ENCODE measurements around the gene MELTF. TPM values are rescaled to one million over a fixed set of nuclear protein-coding genes. Genes with fewer than 3 reads are reported as not detected.

MELTF gene
- total and polyA plus RNA-seq, 9 of the 15 experiments (the other 6 are each of a cell fraction or from before 2014, with no cell fraction given) = 0.35 to 10.5 (median 4.5) TPM

DNA sequence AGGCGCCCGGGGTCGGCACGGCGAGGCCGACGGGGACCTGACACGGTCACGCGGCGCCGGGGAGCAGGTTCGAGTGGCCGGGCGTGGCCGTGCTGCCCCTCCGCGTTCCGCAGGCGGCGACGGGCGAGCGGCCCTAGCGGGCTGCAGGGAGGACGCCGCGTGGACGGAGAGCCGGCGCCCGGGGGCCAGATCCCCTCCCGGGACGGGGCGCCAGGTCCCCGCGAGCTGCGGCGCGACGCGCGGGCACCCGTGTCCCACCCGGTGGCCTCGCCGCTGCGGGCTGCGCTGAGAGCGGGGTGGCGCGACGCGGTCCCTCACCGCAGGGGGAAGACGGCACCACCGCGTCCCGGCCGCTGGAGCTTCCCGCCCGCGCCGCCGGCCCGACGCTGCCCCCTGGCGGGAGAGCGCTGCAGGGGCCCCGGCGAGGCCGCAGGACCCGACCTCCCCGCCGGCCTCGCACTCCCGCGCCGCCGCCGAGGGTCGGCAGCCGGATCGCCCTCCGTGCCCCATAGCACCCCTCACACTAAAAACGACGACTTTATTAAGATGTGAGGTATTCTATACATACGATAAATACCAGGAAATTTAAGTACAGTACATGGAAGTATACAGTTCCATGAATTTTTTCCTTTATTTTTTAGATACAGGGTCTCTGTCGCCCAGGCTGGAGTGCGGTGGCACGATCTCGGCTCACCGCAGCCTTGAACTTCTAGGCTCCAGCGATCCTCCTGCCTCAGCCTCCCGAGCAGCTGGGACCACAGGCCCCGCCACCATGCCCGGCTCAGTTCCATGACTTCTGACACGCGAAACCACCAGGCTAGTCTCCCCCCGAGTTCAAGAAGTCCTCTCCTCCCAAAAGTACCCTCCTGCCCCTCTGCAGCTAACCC is 59.7 kb downstream of the MELTF start (continued):
- TF ChIP-seq ZBTB5 (IDR thresholded peaks at IDR 0.05) (no peak), USF1 (CRISPR knock-in tag; IDR thresholded peaks at IDR 0.05) (no peak), JUN (IDR thresholded peaks at IDR 0.05; ENCODE audit: borderline replicate concordance, low read depth, low read length) (no peak; the same call in 1 of the 2 replicates), JUN (CRISPR knock-in tag; IDR thresholded peaks at IDR 0.05; ENCODE audit: borderline replicate concordance) (0 out of 2 replicates have a peak, but pooled peaks have one; percentile 40), TFAP4 (CRISPR knock-in tag; IDR thresholded peaks at IDR 0.05; ENCODE audit: borderline replicate concordance) (no peak), ZNF609 (CRISPR knock-in tag; IDR thresholded peaks at IDR 0.05; ENCODE audit: borderline replicate concordance) (peak; percentile 52; the same call in 1 of the 2 replicates), BMI1 (IDR thresholded peaks at IDR 0.05; ENCODE audit: low read length) (no peak), GTF3C2 (IDR thresholded peaks at IDR 0.05; ENCODE audit: borderline replicate concordance, extremely low read depth, insufficient read length) (no peak), ZNF24 (IDR thresholded peaks at IDR 0.05) (peak; percentile 37)
- TF ChIP-seq, protein P1, sequence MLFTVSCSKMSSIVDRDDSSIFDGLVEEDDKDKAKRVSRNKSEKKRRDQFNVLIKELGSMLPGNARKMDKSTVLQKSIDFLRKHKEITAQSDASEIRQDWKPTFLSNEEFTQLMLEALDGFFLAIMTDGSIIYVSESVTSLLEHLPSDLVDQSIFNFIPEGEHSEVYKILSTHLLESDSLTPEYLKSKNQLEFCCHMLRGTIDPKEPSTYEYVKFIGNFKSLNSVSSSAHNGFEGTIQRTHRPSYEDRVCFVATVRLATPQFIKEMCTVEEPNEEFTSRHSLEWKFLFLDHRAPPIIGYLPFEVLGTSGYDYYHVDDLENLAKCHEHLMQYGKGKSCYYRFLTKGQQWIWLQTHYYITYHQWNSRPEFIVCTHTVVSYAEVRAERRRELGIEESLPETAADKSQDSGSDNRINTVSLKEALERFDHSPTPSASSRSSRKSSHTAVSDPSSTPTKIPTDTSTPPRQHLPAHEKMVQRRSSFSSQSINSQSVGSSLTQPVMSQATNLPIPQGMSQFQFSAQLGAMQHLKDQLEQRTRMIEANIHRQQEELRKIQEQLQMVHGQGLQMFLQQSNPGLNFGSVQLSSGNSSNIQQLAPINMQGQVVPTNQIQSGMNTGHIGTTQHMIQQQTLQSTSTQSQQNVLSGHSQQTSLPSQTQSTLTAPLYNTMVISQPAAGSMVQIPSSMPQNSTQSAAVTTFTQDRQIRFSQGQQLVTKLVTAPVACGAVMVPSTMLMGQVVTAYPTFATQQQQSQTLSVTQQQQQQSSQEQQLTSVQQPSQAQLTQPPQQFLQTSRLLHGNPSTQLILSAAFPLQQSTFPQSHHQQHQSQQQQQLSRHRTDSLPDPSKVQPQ (CRISPR knock-in tag; IDR thresholded peaks at IDR 0.05; ENCODE audit: borderline replicate concordance) = no peak

Data from K562 (cell line).